Activated B cell treated with CpG ODN at 0.5 μM for 24 hours (primary cell): ENCODE data around the gene PDE6D. TPM values are rescaled to one million over a fixed set of nuclear protein-coding genes. Genes with fewer than 3 reads are reported as not detected.
A peak's percentile ranks its signal among the peaks of the same experiment; 100 is the strongest.

ENCODE experiments used
- ATAC-seq: fragments of 200-7000 bp; cut with Tn5 transposase; one replicate; pipeline ENCODE4 v1.10.0; 2021; ENCODE audit warnings: low read depth, mild to moderate bottlenecking, moderate library complexity
- CTCF ChIA-PET: fragments of 350-600 bp; sonication (Branson Sonifier 250); formaldehyde crosslinking; loops from one replicate; lab custom pipeline; 2021; ENCODE audit warnings: antibody characterized with exemption; lab: Charles Lee
- POLR2A ChIA-PET: fragments of 350-600 bp; sonication (Branson Sonifier 250); formaldehyde crosslinking; loops from one replicate; lab custom pipeline; 2021; ENCODE audit warnings: antibody characterized with exemption; lab: Charles Lee
- DNase-seq: peaks from one replicate; pipeline ENCODE4 v3.0.0; 2022
- H3K27ac Mint-ChIP-seq: one replicate; pipeline ENCODE4 v1.8.0; 2020; ENCODE audit warnings: mixed read lengths
- H3K27me3 Mint-ChIP-seq: one replicate; pipeline ENCODE4 v1.8.0; 2021; ENCODE audit warnings: mixed read lengths
- H3K36me3 Mint-ChIP-seq: one replicate; pipeline ENCODE4 v1.8.0; 2021; ENCODE audit warnings: low read depth, mixed read lengths
- H3K4me1 Mint-ChIP-seq: one replicate; pipeline ENCODE4 v1.8.0; 2021; ENCODE audit warnings: mixed read lengths
- H3K4me3 Mint-ChIP-seq: one replicate; pipeline ENCODE4 v1.8.0; 2020; ENCODE audit warnings: mild to moderate bottlenecking, mixed read lengths
- H3K9me3 Mint-ChIP-seq: one replicate; pipeline ENCODE4 v1.8.0; 2020; ENCODE audit warnings: mixed read lengths
- CTCF ChIP-seq: fragments of 200-600 bp; IDR thresholded peaks from one replicate; pipeline ENCODE4 v1.8.0; 2022; ENCODE audit warnings: antibody characterized with exemption, mild to moderate bottlenecking
- intact Hi-C: fragments of 100-400 bp; cut with micrococcal nuclease; formaldehyde crosslinking; loops from one replicate; pipeline ENCODE4 v1.15.1; 2024
- total RNA-seq: library from RNA; stranded (reverse); gene quantifications from 2 replicates; pipeline ENCODE4 v1.2.3, GENCODE V29; 2022

The PDE6D gene
- total RNA-seq, 1 donor from 2014 or later, result 41.3 TPM

GRCh38 chr2:231786177-231786916 is 5.3 kb upstream of the PDE6D start, which contains the start of gene COPS7B:
Gene COPS7B (plus strand): TSS chr2:231786445. CDS start chr2:231788571, 2,126 bp downstream.
- Mint-ChIP-seq H3K4me1 (peaks cover 54% of the 10 kb centered on the region), H3K36me3 (peaks cover 32% of the 10 kb centered on the region), H3K4me3 (peak within 1 kb of the TSS; percentile 92), H3K27me3 (no peaks in the 10 kb centered on the region), H3K27ac (peak within 1 kb of the TSS; percentile 82), H3K9me3 (no peaks in the 10 kb centered on the region)
- ATAC-seq (peak; percentile 59), DNase-seq (peak; percentile 78)
- intact Hi-C loops, result loop anchor here (1.0 to 10.0 kb wide), 4 partner anchors 69 to 732 kb away; partner anchors contain the start of gene PSMD1
- ChIA-PET CTCF (interaction anchor here (0.9 to 2.3 kb wide), 5 partner anchors 69 to 185 kb away, joined by 3 to 7 read pairs (median 6); no protein-coding TSS in a partner anchor), POLR2A (interaction anchor here (0.7 to 2.6 kb wide), 12 partner anchors 18 to 322 kb away, joined by 3 to 13 read pairs (median 6); partner anchors contain the start of genes DIS3L2, NCL and PTMA)
- no peak for TF ChIP-seq CTCF

GRCh38 chr2:231785822-231786176 is 4.7 kb upstream of the PDE6D start:
- TF ChIP-seq CTCF, result no peak
- H3K36me3 Mint-ChIP-seq, result peaks cover 30% of the 10 kb centered on the region
- no peaks in the 10 kb centered on the region for H3K9me3 Mint-ChIP-seq
- no peaks in the 10 kb centered on the region for H3K27me3 Mint-ChIP-seq
- peaks cover 59% of the 10 kb centered on the region for H3K4me1 Mint-ChIP-seq
- H3K4me3 Mint-ChIP-seq, result peak overlapping the region; percentile 92
- CTCF ChIA-PET, result interaction anchor here (0.9 to 2.3 kb wide), 7 partner anchors 69 to 353 kb away, joined by 3 to 7 read pairs (median 4); no protein-coding TSS in a partner anchor
- peak overlapping the region; percentile 82 for H3K27ac Mint-ChIP-seq
- no peak for DNase-seq
- intact Hi-C loops, result loop anchor here (1.0 to 10.0 kb wide), 4 partner anchors 68 to 731 kb away; partner anchors contain the start of gene PSMD1
- POLR2A ChIA-PET, result interaction anchor here (0.7 to 2.6 kb wide), 13 partner anchors 18 to 322 kb away, joined by 3 to 13 read pairs (median 6); partner anchors contain the start of genes DIS3L2, NCL and PTMA
- no peak for ATAC-seq

- ATAC-seq (no peak), DNase-seq (no peak)
- peaks cover 60% of the 10 kb centered on the region for H3K4me1 Mint-ChIP-seq
- no peak for TF ChIP-seq CTCF
- peak overlapping the region; percentile 92 for H3K4me3 Mint-ChIP-seq
- CTCF ChIA-PET, result interaction anchor here (0.9 to 2.3 kb wide), 8 partner anchors 68 to 353 kb away, joined by 3 to 7 read pairs (median 4); no protein-coding TSS in a partner anchor
- POLR2A ChIA-PET, result interaction anchor here (1.1 to 2.6 kb wide), 11 partner anchors 68 to 321 kb away, joined by 3 to 13 read pairs (median 7); partner anchors contain the start of genes DIS3L2, NCL and PTMA
- peak overlapping the region; percentile 82 for H3K27ac Mint-ChIP-seq
- H3K36me3 Mint-ChIP-seq, result peaks cover 28% of the 10 kb centered on the region
- H3K27me3 Mint-ChIP-seq, result no peaks in the 10 kb centered on the region
- intact Hi-C loops, result loop anchor here (10.0 kb wide), 1 partner anchor 731 kb away; the partner anchor contains the start of gene PSMD1
- H3K9me3 Mint-ChIP-seq, result no peaks in the 10 kb centered on the region
Observed at GRCh38 chr2:231785413-231785812, 4.3 kb upstream of the PDE6D start.

- peak overlapping the region; percentile 99 for H3K4me3 Mint-ChIP-seq
- TF ChIP-seq CTCF, result no peak
- H3K27me3 Mint-ChIP-seq, result no peaks in the 10 kb centered on the region
- DNase-seq (no peak), ATAC-seq (no peak)
- intact Hi-C loops, result loop anchor here (1.0 to 10.0 kb wide), 11 partner anchors 61 to 768 kb away; partner anchors contain the start of genes DIS3L2, EIF4E2, NCL and PSMD1
- ChIA-PET CTCF (interaction anchor here (1.3 to 1.6 kb wide), 2 partner anchors 61 to 67 kb away, joined by 3 to 4 read pairs; no protein-coding TSS in a partner anchor), POLR2A (interaction anchor here (1.1 to 1.3 kb wide), 11 partner anchors 61 to 318 kb away, joined by 3 to 9 read pairs (median 6); partner anchors contain the start of gene NCL)
- peak overlapping the region; percentile 96 for H3K27ac Mint-ChIP-seq
- peaks cover 58% of the 10 kb centered on the region for H3K4me1 Mint-ChIP-seq
- no peaks in the 10 kb centered on the region for H3K9me3 Mint-ChIP-seq
- peaks cover 11% of the 10 kb centered on the region for H3K36me3 Mint-ChIP-seq
Observed at GRCh38 chr2:231781798-231782726, 980 bp upstream of the PDE6D start.
